HCT116 (cell line): ENCODE data around the gene PI4KA. TPM values are rescaled to one million over a fixed set of nuclear protein-coding genes. Genes with fewer than 3 reads are reported as not detected.
"Not testable (repeated sequence)": the region's sequence is repeated elsewhere in the genome, so short reads cannot be mapped to it uniquely, and the experiment has no call there.

Source experiments
- ATAC-seq: fragments of 200-7000 bp; cut with Tn5 transposase; 2 replicates; pipeline ENCODE4 v1.9.1; 2020; ENCODE audit warnings: mild to moderate bottlenecking, moderate library complexity
- BruUV-seq: library from RNA; stranded (reverse); fragments of 400-500 nt; replicated peaks from 2 replicates; lab custom pipeline; 2021; lab: Mats Ljungman, UMichigan
- CTCF ChIA-PET: fragments of 300-600 bp; sonication (Branson Sonifier 250); formaldehyde crosslinking; loops from one replicate; lab custom pipeline; 2021; ENCODE audit warnings: antibody characterized with exemption; lab: Charles Lee
- POLR2A ChIA-PET: fragments of 300-600, 350-600 bp; sonication (Branson Sonifier 250); formaldehyde crosslinking; loops from one replicate; lab custom pipeline; 2021; ENCODE audit warnings: antibody characterized with exemption; lab: Charles Lee
- RAD21 ChIA-PET, 2 experiments: fragments of 300-600 bp; sonication (Branson Sonifier 250); formaldehyde crosslinking; loops; one replicate each; lab custom pipeline; 2023; ENCODE audit warnings: low total read pairs in 2 of 2; ENCODE audit not compliant: uncharacterized antibody in 2 of 2, unreplicated experiment in 2 of 2, low non-redundant PET in 1 of 2; lab: Charles Lee
- DNase-seq: peaks from one replicate; pipeline ENCODE4 v3.0.0-alpha.2; 2010; ENCODE audit warnings: low read depth, low spot score
- H2AFZ ChIP-seq: fragments of 200-600 bp; shearing (Covaris generic), sonication (generic); 2 replicates; pipeline ENCODE4 v1.6.1; 2017; ENCODE audit warnings: low read depth, mixed run types, mixed read lengths, antibody characterized with exemption, low read length; ENCODE audit not compliant: poor library complexity, severe bottlenecking
- H3K27ac ChIP-seq: 2 replicates; pipeline ENCODE4 v1.5.1; 2012; ENCODE audit warnings: low read depth, low read length
- H3K27me3 ChIP-seq: fragments of 200-600 bp; sonication (generic); 2 replicates; pipeline ENCODE4 v1.6.1; 2016; ENCODE audit warnings: mixed run types, low read length, mixed read lengths; ENCODE audit not compliant: insufficient read depth
- H3K36me3 ChIP-seq, 2 experiments: fragments of 200-500 bp in 1 of 2; fragments of 200-600 bp in 1 of 2; sonication (Bioruptor generic) in 1 of 2; sonication (generic) in 1 of 2; 2 replicates each; pipeline versions ENCODE4 v1.5.1 to v1.6.1; 2014 to 2016; ENCODE audit warnings: low read length in 2 of 2, inconsistent platforms in 1 of 2, mixed read lengths in 1 of 2, mixed run types in 1 of 2; ENCODE audit not compliant: insufficient read depth in 2 of 2, control insufficient read depth in 1 of 2
- H3K4me1 ChIP-seq, 2 experiments: fragments of 200-600 bp in 1 of 2; sonication (generic) in 1 of 2; 2 replicates each; pipeline versions ENCODE4 v1.5.1 to v1.6.1; 2012 to 2017; ENCODE audit warnings: low read length in 2 of 2, inconsistent platforms in 1 of 2, mild to moderate bottlenecking in 1 of 2, mixed read lengths in 1 of 2, mixed run types in 1 of 2, moderate library complexity in 1 of 2; ENCODE audit not compliant: insufficient read depth in 2 of 2, control insufficient read depth in 1 of 2
- H3K4me2 ChIP-seq: fragments of 200-600 bp; sonication (generic); 2 replicates; pipeline ENCODE4 v1.6.1; 2017; ENCODE audit warnings: mixed run types, low read length, mixed read lengths
- H3K4me3 ChIP-seq, 2 experiments: fragments of 200-600 bp in 1 of 2; sonication (generic) in 1 of 2; replicated peaks in 1 of 2; 2 replicates each; pipeline ENCODE4 v1.5.1; 2011 to 2016; ENCODE audit warnings: low read length in 2 of 2, control low read depth in 1 of 2, low read depth in 1 of 2, mild to moderate bottlenecking in 1 of 2, mixed read lengths in 1 of 2, mixed run types in 1 of 2
- H3K79me2 ChIP-seq: fragments of 200-600 bp; sonication (generic); 2 replicates; pipeline ENCODE4 v1.6.1; 2017; ENCODE audit warnings: mild to moderate bottlenecking, mixed run types, low read length, moderate library complexity, mixed read lengths; ENCODE audit not compliant: insufficient read depth
- H3K9ac ChIP-seq: fragments of 200-600 bp; sonication (generic); 2 replicates; pipeline ENCODE4 v1.6.1; 2016; ENCODE audit warnings: low read length, mixed read lengths
- H3K9me2 ChIP-seq: fragments of 200-600 bp; sonication (generic), shearing (Covaris generic); 2 replicates; pipeline ENCODE4 v1.6.1; 2017; ENCODE audit warnings: mixed run types, mild to moderate bottlenecking, moderate library complexity; ENCODE audit not compliant: insufficient read depth
- H3K9me3 ChIP-seq, 2 experiments: fragments of 200-500 bp in 1 of 2; fragments of 200-600 bp in 1 of 2; sonication (Bioruptor generic) in 1 of 2; sonication (generic) in 1 of 2; 2 replicates each; pipeline ENCODE4 v1.6.1; 2014 to 2017; ENCODE audit warnings: low read length in 2 of 2, mixed read lengths in 2 of 2, inconsistent platforms in 1 of 2, low read depth in 1 of 2, mild to moderate bottlenecking in 1 of 2, mixed run types in 1 of 2, moderate library complexity in 1 of 2; ENCODE audit not compliant: control insufficient read depth in 1 of 2, insufficient read depth in 1 of 2
- H4K20me1 ChIP-seq: fragments of 200-600 bp; sonication (generic), shearing (Covaris generic); 2 replicates; pipeline ENCODE4 v1.6.1; 2017; ENCODE audit warnings: mixed run types, mild to moderate bottlenecking, moderate library complexity; ENCODE audit not compliant: insufficient read depth
- ATF3 ChIP-seq: IDR thresholded peaks from 2 replicates; pipeline ENCODE4 v1.6.1; 2012
- CBX3 ChIP-seq: IDR thresholded peaks from 2 replicates; pipeline ENCODE4 v1.6.1; 2012; ENCODE audit warnings: low read depth
- CTCF ChIP-seq, 3 experiments: fragments of 200-600 bp in 1 of 3; sonication (generic) in 1 of 3; IDR thresholded peaks in 2 of 3; conservative IDR thresholded peaks in 1 of 3; 2 replicates each; pipeline ENCODE4 v1.5.1; 2012 to 2017; ENCODE audit warnings: low read depth in 2 of 3, low read length in 2 of 3, antibody characterized with exemption in 1 of 3, borderline replicate concordance in 1 of 3, control low read depth in 1 of 3, mild to moderate bottlenecking in 1 of 3, mixed read lengths in 1 of 3, mixed run types in 1 of 3, moderate library complexity in 1 of 3; ENCODE audit not compliant: insufficient read depth in 1 of 3
- JUND ChIP-seq: IDR thresholded peaks from 2 replicates; pipeline ENCODE4 v1.6.1; 2012
- POLR2A ChIP-seq: IDR thresholded peaks from 2 replicates; pipeline ENCODE4 v1.7.0; 2011; ENCODE audit warnings: borderline replicate concordance; ENCODE audit not compliant: insufficient read depth, insufficient read length; ENCODE audit errors: extremely low read depth
- RAD21 ChIP-seq: IDR thresholded peaks from 2 replicates; pipeline ENCODE4 v1.6.1; 2012; ENCODE audit warnings: low read depth, mild to moderate bottlenecking
- SRF ChIP-seq: IDR thresholded peaks from 2 replicates; pipeline ENCODE4 v1.6.1; 2012; ENCODE audit warnings: low read depth
- TCF7L2 ChIP-seq: IDR thresholded peaks from 2 replicates; pipeline ENCODE4 v1.7.0; 2011; ENCODE audit warnings: borderline replicate concordance, inconsistent platforms; ENCODE audit not compliant: insufficient read depth, insufficient read length; ENCODE audit errors: extremely low read depth
- YY1 ChIP-seq: IDR thresholded peaks from 2 replicates; pipeline ENCODE4 v1.6.1; 2011; ENCODE audit warnings: low read length, low read depth, moderate library complexity, mild to moderate bottlenecking; ENCODE audit not compliant: insufficient replicate concordance; ENCODE audit errors: extremely low read depth
- ZFX ChIP-seq: fragments of 450-650 bp; IDR thresholded peaks from 2 replicates; pipeline ENCODE4 v1.6.1; 2017
- ZNF274 ChIP-seq: fragments of 200-500 bp; sonication (Bioruptor generic); IDR thresholded peaks from 2 replicates; pipeline ENCODE4 v1.6.1; 2014; ENCODE audit warnings: mild to moderate bottlenecking, low read depth, low read length, inconsistent platforms
- intact Hi-C: fragments of 100-400 bp; cut with micrococcal nuclease; formaldehyde crosslinking; loops from 2 replicates; pipeline ENCODE4 v1.10.0; 2022
- total RNA-seq: library from RNA; stranded (reverse); gene quantifications from one replicate; pipeline ENCODE4 v1.2.1, GENCODE V29; 2021; ENCODE audit not compliant: unreplicated experiment
- TF ChIP-seq, protein P1 (sequence below): IDR thresholded peaks from 2 replicates; pipeline ENCODE4 v1.6.1; 2012; ENCODE audit warnings: low read depth

The PI4KA gene
- total RNA-seq, 1 experiment from 2014 or later = 59.6 TPM

GRCh38 chr22:20839354-20839753, 19.3 kb downstream of the PI4KA start:
- H3K27me3 ChIP-seq, POLR2A ChIA-PET, DNase-seq, H3K36me3 ChIP-seq, H3K79me2 ChIP-seq, CTCF ChIA-PET, H4K20me1 ChIP-seq, H3K27ac ChIP-seq, H3K9ac ChIP-seq, H2AFZ ChIP-seq, H3K4me1 ChIP-seq, H3K9me3 ChIP-seq, H3K9me2 ChIP-seq, BruUV-seq, RAD21 ChIA-PET, intact Hi-C loops, ATAC-seq, H3K4me3 ChIP-seq, H3K4me2 ChIP-seq: not testable (repeated sequence)

DNA sequence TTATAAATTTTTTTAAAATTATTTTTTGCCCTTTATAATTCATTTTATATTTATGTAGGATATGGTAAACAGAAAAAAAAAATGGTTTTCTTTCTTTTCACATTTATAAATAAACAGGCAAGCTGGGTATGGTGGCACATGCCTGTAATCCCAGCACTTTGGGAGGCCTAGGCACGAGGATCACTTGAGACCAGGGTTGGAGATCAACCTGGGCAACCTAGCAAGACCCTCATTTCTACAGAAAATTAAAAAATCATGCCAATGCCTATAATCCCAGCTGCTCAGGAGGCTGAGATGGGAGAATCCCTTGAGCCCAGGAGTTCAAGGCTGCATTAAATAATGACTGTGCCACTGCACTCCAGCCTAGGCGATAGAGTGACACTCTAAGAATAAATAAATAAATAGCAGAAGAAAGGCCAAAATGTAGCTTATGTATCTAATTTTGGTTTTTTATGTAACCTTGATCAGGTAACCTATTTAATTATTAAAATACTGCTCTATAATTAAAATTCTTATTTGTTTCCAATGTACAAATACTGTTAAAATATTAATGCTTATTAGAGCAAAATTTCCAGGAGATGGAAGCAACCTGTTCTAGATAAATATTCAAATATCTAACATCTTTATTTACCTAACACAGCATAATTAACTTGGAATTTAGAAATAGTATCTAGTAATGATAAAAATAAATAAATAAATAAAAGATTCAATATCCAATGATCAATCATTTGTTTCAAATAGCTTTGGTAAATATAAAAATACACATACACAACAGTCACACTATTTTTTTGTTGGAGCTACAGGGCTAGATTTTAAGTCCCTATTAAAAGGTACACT, 21.4 kb downstream of the PI4KA start:
- POLR2A ChIA-PET = no interaction called here
- TF ChIP-seq ZFX (no peak), ZNF274 (no peak), POLR2A (no peak), ATF3 (no peak), JUND (no peak), YY1 (no peak), CTCF (IDR thresholded peaks at IDR 0.05 in 2 of 3, conservative IDR thresholded peaks at IDR 0.05 in 1 of 3; ENCODE audit: borderline replicate concordance in 1 of 3, insufficient read depth in 1 of 3, low read depth in 2 of 3, low read length in 2 of 3) (no peak), CBX3 (no peak), TCF7L2 (no peak), RAD21 (no peak), SRF (no peak)
- TF ChIP-seq, protein P1, sequence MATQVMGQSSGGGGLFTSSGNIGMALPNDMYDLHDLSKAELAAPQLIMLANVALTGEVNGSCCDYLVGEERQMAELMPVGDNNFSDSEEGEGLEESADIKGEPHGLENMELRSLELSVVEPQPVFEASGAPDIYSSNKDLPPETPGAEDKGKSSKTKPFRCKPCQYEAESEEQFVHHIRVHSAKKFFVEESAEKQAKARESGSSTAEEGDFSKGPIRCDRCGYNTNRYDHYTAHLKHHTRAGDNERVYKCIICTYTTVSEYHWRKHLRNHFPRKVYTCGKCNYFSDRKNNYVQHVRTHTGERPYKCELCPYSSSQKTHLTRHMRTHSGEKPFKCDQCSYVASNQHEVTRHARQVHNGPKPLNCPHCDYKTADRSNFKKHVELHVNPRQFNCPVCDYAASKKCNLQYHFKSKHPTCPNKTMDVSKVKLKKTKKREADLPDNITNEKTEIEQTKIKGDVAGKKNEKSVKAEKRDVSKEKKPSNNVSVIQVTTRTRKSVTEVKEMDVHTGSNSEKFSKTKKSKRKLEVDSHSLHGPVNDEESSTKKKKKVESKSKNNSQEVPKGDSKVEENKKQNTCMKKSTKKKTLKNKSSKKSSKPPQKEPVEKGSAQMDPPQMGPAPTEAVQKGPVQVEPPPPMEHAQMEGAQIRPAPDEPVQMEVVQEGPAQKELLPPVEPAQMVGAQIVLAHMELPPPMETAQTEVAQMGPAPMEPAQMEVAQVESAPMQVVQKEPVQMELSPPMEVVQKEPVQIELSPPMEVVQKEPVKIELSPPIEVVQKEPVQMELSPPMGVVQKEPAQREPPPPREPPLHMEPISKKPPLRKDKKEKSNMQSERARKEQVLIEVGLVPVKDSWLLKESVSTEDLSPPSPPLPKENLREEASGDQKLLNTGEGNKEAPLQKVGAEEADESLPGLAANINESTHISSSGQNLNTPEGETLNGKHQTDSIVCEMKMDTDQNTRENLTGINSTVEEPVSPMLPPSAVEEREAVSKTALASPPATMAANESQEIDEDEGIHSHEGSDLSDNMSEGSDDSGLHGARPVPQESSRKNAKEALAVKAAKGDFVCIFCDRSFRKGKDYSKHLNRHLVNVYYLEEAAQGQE = no peak

More for the DNA sequence above, 21.4 kb downstream of the PI4KA start:
- intact Hi-C loops = no loop called here
- Histone ChIP-seq H3K9ac (no peak overlapping the region), H2AFZ (no peak overlapping the region), H3K9me3 (no peaks in the 10 kb centered on the region), H3K4me3 (no peak overlapping the region), H3K4me2 (no peak overlapping the region), H3K4me1 (no peaks in the 10 kb centered on the region), H3K79me2 (no peaks in the 10 kb centered on the region; the same call in 1 of the 2 replicates), H3K36me3 (no peaks in the 10 kb centered on the region; a peak in 1 of 4 replicates), H3K9me2 (no peaks in the 10 kb centered on the region), H3K27me3 (no peaks in the 10 kb centered on the region), H3K27ac (no peak overlapping the region), H4K20me1 (no peaks in the 10 kb centered on the region)
- CTCF ChIA-PET = no interaction called here
- RAD21 ChIA-PET = no interaction called here
- no peak for ATAC-seq
- DNase-seq = no peak
- BruUV-seq = no TSS peak
